Endodermal cell (in vitro differentiated cells): ENCODE measurements around the gene FYN. TPM values are rescaled to one million over a fixed set of nuclear protein-coding genes. Genes with fewer than 3 reads are reported as not detected.

Source experiments
- DNase-seq: peaks from one replicate; pipeline ENCODE4 v3.0.0-alpha.2; 2017
- H3K27ac ChIP-seq: 2 replicates; pipeline ENCODE4 v1.5.1; 2013; ENCODE audit warnings: mild to moderate bottlenecking, low read depth, low read length, moderate library complexity
- H3K27me3 ChIP-seq: 2 replicates; pipeline ENCODE4 v1.6.1; 2013; ENCODE audit warnings: mild to moderate bottlenecking, low read length, moderate library complexity; ENCODE audit not compliant: insufficient read depth, control insufficient read depth, poor library complexity, severe bottlenecking
- H3K36me3 ChIP-seq: 2 replicates; pipeline ENCODE4 v1.7.0; 2013; ENCODE audit warnings: mild to moderate bottlenecking, low read length, moderate library complexity; ENCODE audit not compliant: control insufficient read depth, insufficient read depth
- H3K4me1 ChIP-seq: one replicate; pipeline ENCODE4 v1.7.0; 2013; ENCODE audit warnings: low read length; ENCODE audit not compliant: control insufficient read depth, insufficient read depth
- H3K4me3 ChIP-seq: 2 replicates; pipeline ENCODE4 v1.5.1; 2013; ENCODE audit warnings: mild to moderate bottlenecking, low read length, moderate library complexity
- H3K9ac ChIP-seq: 2 replicates; pipeline ENCODE4 v1.6.1; 2013; ENCODE audit warnings: mild to moderate bottlenecking, low read length, moderate library complexity; ENCODE audit not compliant: poor library complexity, severe bottlenecking; ENCODE audit errors: extremely low read depth
- H3K9me3 ChIP-seq: 2 replicates; pipeline ENCODE4 v1.6.1; 2013; ENCODE audit warnings: mild to moderate bottlenecking, low read length, moderate library complexity; ENCODE audit not compliant: control insufficient read depth
- H3K27ac Mint-ChIP-seq: 2 replicates; pipeline ENCODE4 v1.8.0; 2020; ENCODE audit warnings: mixed read lengths
- H3K27me3 Mint-ChIP-seq: 2 replicates; pipeline ENCODE4 v1.8.0; 2021; ENCODE audit warnings: mild to moderate bottlenecking, mixed read lengths; ENCODE audit not compliant: insufficient read depth
- H3K36me3 Mint-ChIP-seq: 2 replicates; pipeline ENCODE4 v1.8.0; 2020; ENCODE audit warnings: low read depth, mixed read lengths
- H3K4me1 Mint-ChIP-seq: 2 replicates; pipeline ENCODE4 v1.8.0; 2020; ENCODE audit warnings: mixed read lengths
- H3K4me3 Mint-ChIP-seq: 2 replicates; pipeline ENCODE4 v1.8.0; 2020; ENCODE audit warnings: mild to moderate bottlenecking, moderate library complexity, mixed read lengths
- H3K9me3 Mint-ChIP-seq: 2 replicates; pipeline ENCODE4 v1.8.0; 2020; ENCODE audit warnings: mild to moderate bottlenecking, mixed read lengths
- CTCF ChIP-seq: fragments of 200-600 bp; sonication (generic); conservative IDR thresholded peaks from 2 replicates; pipeline ENCODE4 v1.5.0; 2021; ENCODE audit warnings: antibody characterized with exemption, mild to moderate bottlenecking
- WGBS, 2 experiments: methylation state at CpG; one replicate each; pipeline versions ENCODE4 v1.1.5 to v1.1.7; 2013; ENCODE audit warnings: missing lambda C conversion rate in 2 of 2, mixed read lengths in 1 of 2; ENCODE audit not compliant: insufficient coverage in 1 of 2, insufficient read length in 1 of 2; 5-methylcytosine and 5-hydroxymethylcytosine counted together
- total RNA-seq, 2 donors: library from RNA; stranded (reverse); fragmentation: NEBNext Ultra II Directional in 1 of 2; extraction: Animal tissue kit (Norgen Biotek cat#: 25700) in 1 of 2; gene quantifications; 2 replicates in 1 of 2; 3 replicates in 1 of 2; pipeline ENCODE4 v1.2.1, GENCODE V29; 2021

Gene FYN
- total RNA-seq, 2 donors from 2014 or later, result 70.0 to 96.4 TPM

- H3K27ac Mint-ChIP-seq, result no peak overlapping the region
- H3K36me3 Mint-ChIP-seq, result peaks cover 33% of the 10 kb centered on the region
- H3K4me3 ChIP-seq, result no peak overlapping the region
- H3K9me3 ChIP-seq, result peaks cover 20% of the 10 kb centered on the region
- H3K9me3 Mint-ChIP-seq, result peaks cover 18% of the 10 kb centered on the region
- peaks cover 40% of the 10 kb centered on the region for H3K4me1 Mint-ChIP-seq
- H3K27ac ChIP-seq, result no peak overlapping the region
- DNase-seq, result peak; percentile 33
- no peak overlapping the region for H3K4me3 Mint-ChIP-seq
- H3K4me1 ChIP-seq, result peaks cover 16% of the 10 kb centered on the region
- peaks cover 13% of the 10 kb centered on the region for H3K36me3 ChIP-seq
- no peaks in the 10 kb centered on the region for H3K27me3 ChIP-seq
- H3K27me3 Mint-ChIP-seq, result no peaks in the 10 kb centered on the region
- H3K9ac ChIP-seq, result no peak overlapping the region
- 90 to 97% methylated on average over 3 to 4 of the region's 4 CpGs for WGBS, 2 experiments
- TF ChIP-seq CTCF, result no peak
Measured at GRCh38 chr6:111736005-111736608, 137.1 kb downstream of the FYN start.

- peak overlapping the region; percentile 47 for H3K27ac ChIP-seq
- no peak overlapping the region for H3K4me3 Mint-ChIP-seq
- 89% methylated on average over 3 to 4 of the region's 4 CpGs for WGBS, 2 experiments
- no peak overlapping the region for H3K9ac ChIP-seq
- H3K4me1 ChIP-seq, result peaks cover 19% of the 10 kb centered on the region
- H3K4me1 Mint-ChIP-seq, result peaks cover 43% of the 10 kb centered on the region
- peak; percentile 15 for DNase-seq
- no peak overlapping the region for H3K27ac Mint-ChIP-seq
- peaks cover 29% of the 10 kb centered on the region for H3K36me3 Mint-ChIP-seq
- H3K27me3 ChIP-seq, result no peaks in the 10 kb centered on the region
- no peak overlapping the region for H3K4me3 ChIP-seq
- no peaks in the 10 kb centered on the region for H3K27me3 Mint-ChIP-seq
- TF ChIP-seq CTCF, result no peak
- H3K36me3 ChIP-seq, result peaks cover 13% of the 10 kb centered on the region
- peaks cover 18% of the 10 kb centered on the region for H3K9me3 Mint-ChIP-seq
- peaks cover 20% of the 10 kb centered on the region for H3K9me3 ChIP-seq
Measured at GRCh38 chr6:111734068-111735061, 138.9 kb downstream of the FYN start.

- Mint-ChIP-seq H3K27ac (no peak overlapping the region), H3K9me3 (peaks cover 18% of the 10 kb centered on the region), H3K4me3 (no peak overlapping the region), H3K4me1 (peaks cover 40% of the 10 kb centered on the region), H3K27me3 (no peaks in the 10 kb centered on the region), H3K36me3 (peaks cover 30% of the 10 kb centered on the region)
- H3K4me3 ChIP-seq, result peak overlapping the region; percentile 50
- DNase-seq, result peak; percentile 29
- no peak for TF ChIP-seq CTCF
- H3K27me3 ChIP-seq, result no peaks in the 10 kb centered on the region
- WGBS, 2 experiments, result 94 to 96% methylated on average over 5 to 7 of the region's 7 CpGs
- H3K36me3 ChIP-seq, result peaks cover 13% of the 10 kb centered on the region
- peaks cover 18% of the 10 kb centered on the region for H3K4me1 ChIP-seq
- peak overlapping the region; percentile 98 for H3K27ac ChIP-seq
- H3K9me3 ChIP-seq, result peaks cover 20% of the 10 kb centered on the region
- H3K9ac ChIP-seq, result no peak overlapping the region
Measured at GRCh38 chr6:111732390-111732789, 140.9 kb downstream of the FYN start.
